Left hindlimb (tissue), 1 donor: ENCODE results near the gene TIMP2.
"Not testable (repeated sequence)": the region's sequence is repeated elsewhere in the genome, so short reads cannot be mapped to it uniquely, and the experiment has no call there.

ENCODE experiments used
- DNase-seq: peaks from one replicate; pipeline ENCODE4 v3.0.0-alpha.2; 2018

The TIMP2 gene

GRCh38 chr17:78902231-78902630, 23.0 kb downstream of the TIMP2 start:
- DNase-seq: not testable (repeated sequence)

- DNase-seq: no peak
Observed at GRCh38 chr17:78901806-78902205, 23.4 kb downstream of the TIMP2 start.

- no peak for DNase-seq
Observed at GRCh38 chr17:78900816-78901215, 24.4 kb downstream of the TIMP2 start.

GRCh38 chr17:78899361-78900260, 25.6 kb downstream of the TIMP2 start:
- DNase-seq: no peak

- no peak for DNase-seq
Observed at GRCh38 chr17:78898947-78899346, 26.2 kb downstream of the TIMP2 start.

GRCh38 chr17:78898075-78898836, 26.9 kb downstream of the TIMP2 start:
- DNase-seq: no peak

GRCh38 chr17:78897664-78898047, 27.5 kb downstream of the TIMP2 start:
- no peak for DNase-seq

DNA sequence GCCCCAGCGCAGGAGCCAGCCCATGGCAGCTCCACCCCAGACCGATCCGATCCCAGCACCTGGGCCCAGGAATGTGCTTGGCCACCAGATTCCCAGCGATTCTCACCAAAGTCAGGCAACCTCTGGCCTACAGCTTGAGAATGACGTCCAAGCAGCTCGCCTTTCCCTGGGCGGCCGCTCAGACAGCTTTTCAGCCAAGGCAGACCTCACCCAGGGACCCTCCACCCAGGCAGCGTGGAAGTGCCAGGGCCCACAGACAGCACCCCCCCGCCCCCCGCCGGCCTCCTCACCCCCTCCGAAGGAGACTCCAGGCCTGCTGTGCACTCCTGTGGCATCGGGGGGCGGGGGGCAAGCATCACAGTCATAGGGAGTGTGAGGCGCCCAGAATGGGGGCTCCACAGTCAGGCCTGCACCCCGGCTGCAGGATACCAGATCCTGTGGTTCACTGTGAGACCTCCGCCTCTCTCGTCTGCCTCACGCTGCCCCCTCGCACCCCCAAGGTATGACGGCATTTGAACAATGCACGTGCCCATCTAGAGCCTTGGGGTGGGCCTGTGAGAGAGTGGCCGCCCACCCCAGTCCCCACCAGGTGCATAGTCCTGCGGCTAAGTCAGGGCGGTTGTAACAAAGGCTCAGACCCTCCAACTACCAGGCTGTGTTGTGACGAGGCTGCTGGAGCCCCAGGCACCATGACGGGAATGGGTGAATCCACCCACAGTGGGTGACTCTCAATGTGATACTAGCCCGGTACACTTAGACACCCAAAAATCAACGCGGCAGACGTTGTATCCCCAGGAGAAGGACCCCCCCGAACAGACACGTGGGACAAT, 28.1 kb downstream of the TIMP2 start:
- no peak for DNase-seq

DNA sequence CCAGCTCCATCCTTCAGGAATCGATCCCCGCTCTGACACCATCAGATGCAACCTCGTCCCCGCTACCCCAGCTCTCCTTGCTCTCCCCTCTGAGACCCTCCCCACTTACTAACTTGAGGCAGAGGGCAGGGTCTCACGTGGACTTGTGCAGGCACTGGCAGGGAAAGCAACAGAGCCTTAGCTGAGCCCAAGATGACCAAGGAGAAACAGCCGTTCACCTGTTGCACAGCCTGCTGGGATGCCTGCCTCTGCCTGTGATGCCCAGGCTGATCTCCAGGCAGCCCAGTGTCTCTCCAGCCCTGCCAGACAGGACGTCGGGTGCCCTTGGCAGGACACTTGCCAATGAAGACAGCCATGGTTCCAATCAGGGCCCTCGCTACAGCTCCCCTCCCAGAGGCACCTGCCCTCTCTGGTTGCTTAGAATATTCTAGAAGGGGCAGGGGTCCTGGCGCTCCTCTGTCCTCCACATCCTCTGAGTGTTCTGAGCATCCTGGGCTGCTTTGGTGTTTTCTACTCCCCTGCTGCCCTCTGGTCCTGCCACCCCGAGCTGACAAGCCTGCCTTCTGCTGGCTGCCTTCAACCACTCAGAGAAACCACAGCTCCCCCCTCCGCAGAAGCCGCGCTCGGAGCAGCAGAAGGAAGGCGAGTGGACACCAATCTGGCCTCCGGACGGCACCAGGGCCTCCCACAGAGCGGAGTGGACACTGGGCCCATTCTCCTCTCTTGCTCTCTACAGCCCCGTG, 28.9 kb downstream of the TIMP2 start:
- no peak for DNase-seq

GRCh38 chr17:78895322-78895721, 29.9 kb downstream of the TIMP2 start:
- DNase-seq: no peak

DNA sequence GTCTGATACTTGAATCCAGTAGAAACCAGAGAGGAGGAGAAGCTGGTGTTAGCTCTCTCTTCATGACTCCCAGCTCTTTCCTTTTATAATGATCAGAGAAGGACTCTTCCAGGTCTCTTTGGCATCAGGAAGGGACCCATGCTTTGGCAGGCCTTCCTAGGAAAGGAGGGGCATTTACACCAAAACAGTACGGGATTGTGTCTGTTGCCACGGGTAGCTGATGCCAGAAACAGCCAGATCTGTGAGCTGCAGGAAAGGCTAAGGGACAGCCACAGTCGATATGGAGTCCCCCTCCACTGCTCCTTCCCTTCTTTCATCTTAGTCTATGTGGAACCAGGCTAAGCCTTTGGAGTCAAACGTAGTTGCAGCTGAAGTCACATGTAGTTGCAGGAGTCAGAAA, 31.5 kb downstream of the TIMP2 start:
- DNase-seq: no peak

DNA sequence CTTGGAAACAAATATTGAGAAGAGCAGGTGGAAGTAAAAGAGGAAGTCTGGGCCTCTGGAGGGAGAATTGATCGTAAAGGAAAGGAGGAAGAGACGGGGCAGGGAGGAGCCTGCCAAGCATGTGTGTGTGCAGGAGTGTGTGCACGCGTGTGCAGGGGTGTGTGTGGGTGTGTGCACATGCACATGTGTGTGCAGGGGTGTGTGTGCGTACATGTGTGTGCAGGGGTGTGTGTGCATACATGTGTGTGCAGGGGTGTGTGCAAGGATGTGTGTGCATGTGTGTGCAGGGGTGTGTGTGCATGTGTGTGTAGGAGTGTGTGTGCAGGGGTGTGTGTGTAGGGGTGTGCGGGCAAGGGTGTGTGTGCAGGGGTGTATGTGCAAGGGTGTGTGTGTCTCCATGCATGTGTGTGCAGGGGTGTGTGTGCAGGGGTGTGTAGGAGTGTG, 32.2 kb downstream of the TIMP2 start:
- DNase-seq: no peak

GRCh38 chr17:78892520-78892919, 32.7 kb downstream of the TIMP2 start:
- no peak for DNase-seq

GRCh38 chr17:78892062-78892456, 33.1 kb downstream of the TIMP2 start:
- DNase-seq: no peak

GRCh38 chr17:78891406-78892061, 33.7 kb downstream of the TIMP2 start:
- no peak for DNase-seq

GRCh38 chr17:78890498-78890897, 34.7 kb downstream of the TIMP2 start:
- no peak for DNase-seq

DNA sequence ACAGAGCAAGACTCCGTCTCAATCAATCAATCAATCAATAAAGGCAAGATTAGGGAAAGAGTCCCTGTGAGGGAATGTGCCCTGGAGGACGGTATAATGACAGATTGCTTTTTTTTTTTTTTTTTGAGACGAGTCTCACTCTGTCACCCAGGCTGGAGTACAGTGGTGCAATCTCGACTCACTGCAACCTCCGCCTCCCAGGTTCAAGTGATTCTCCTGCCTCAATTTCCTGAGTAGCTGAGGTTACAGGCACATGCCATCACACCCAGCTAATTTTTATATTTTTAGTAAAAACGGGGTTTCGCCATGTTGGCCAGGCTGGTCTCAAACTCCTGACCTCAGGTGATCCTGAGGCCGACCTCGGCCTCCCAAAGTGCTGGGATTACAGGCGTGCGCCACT, 35.1 kb downstream of the TIMP2 start:
- not testable (repeated sequence) for DNase-seq

GRCh38 chr17:78889531-78889930, 35.7 kb downstream of the TIMP2 start:
- DNase-seq: no peak

- DNase-seq: no peak
Observed at GRCh38 chr17:78888941-78889518, 36.2 kb downstream of the TIMP2 start.

DNA sequence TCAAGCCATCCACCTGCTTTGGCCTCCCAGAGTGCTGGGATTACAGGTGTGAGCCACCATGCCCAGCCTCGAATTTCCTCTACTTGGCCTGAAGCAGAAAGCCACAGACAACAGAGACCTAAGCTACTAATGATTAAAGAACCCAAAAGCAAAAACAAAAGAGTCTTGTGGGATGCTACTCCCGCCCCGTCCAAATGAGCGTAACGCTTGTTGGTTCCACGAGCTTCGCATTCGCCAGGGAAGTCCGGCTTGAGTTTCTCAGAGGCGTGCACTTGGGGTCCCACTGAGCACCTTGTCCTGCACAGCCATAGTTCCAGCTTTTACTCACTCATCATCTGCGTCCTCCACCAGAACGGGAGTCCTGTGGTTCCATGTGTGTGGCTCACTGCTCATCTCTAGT, 38.2 kb downstream of the TIMP2 start:
- DNase-seq: no peak

- DNase-seq: no peak
Observed at GRCh38 chr17:78885956-78886355, 39.2 kb downstream of the TIMP2 start.
